Hepatocyte (in vitro differentiated cells): ENCODE results near the gene DOC2A. TPM values are rescaled to one million over a fixed set of nuclear protein-coding genes. Genes with fewer than 3 reads are reported as not detected.
A peak's percentile ranks its signal among the peaks of the same experiment; 100 is the strongest.

ENCODE experiments used
- DNase-seq: peaks from one replicate; pipeline ENCODE4 v3.0.0-alpha.2; 2016; ENCODE audit warnings: low spot score
- H2AFZ ChIP-seq: fragments of 200-600 bp; sonication (generic); 2 replicates; pipeline ENCODE4 v1.6.0; 2016; ENCODE audit warnings: antibody characterized with exemption, mild to moderate bottlenecking
- H3K27ac ChIP-seq: fragments of 200-600 bp; sonication (generic); 2 replicates; pipeline ENCODE4 v1.5.1; 2016; ENCODE audit warnings: mild to moderate bottlenecking
- H3K27me3 ChIP-seq: fragments of 200-600 bp; sonication (generic); 2 replicates; pipeline ENCODE4 v1.6.1; 2016
- H3K36me3 ChIP-seq: fragments of 200-600 bp; sonication (generic); replicated peaks from 2 replicates; pipeline ENCODE4 v1.5.1; 2016; ENCODE audit warnings: low read depth; ENCODE audit not compliant: insufficient read depth
- H3K4me1 ChIP-seq: fragments of 200-600 bp; sonication (generic); 2 replicates; pipeline ENCODE4 v1.5.1; 2016; ENCODE audit warnings: mild to moderate bottlenecking, moderate library complexity; ENCODE audit not compliant: insufficient read depth
- H3K4me2 ChIP-seq: fragments of 200-600 bp; sonication (generic); 2 replicates; pipeline ENCODE4 v1.6.0; 2016
- H3K4me3 ChIP-seq: fragments of 200-600 bp; sonication (generic); 2 replicates; pipeline ENCODE4 v1.5.1; 2016; ENCODE audit warnings: mild to moderate bottlenecking
- H3K79me2 ChIP-seq: fragments of 200-600 bp; sonication (generic); 2 replicates; pipeline ENCODE4 v1.6.0; 2017; ENCODE audit warnings: mild to moderate bottlenecking
- H3K9me2 ChIP-seq: fragments of 200-600 bp; sonication (generic); replicated peaks from 2 replicates; pipeline ENCODE4 v1.6.0; 2017; ENCODE audit warnings: mild to moderate bottlenecking; ENCODE audit not compliant: insufficient read depth
- H3K9me3 ChIP-seq: fragments of 200-600 bp; sonication (generic); 2 replicates; pipeline ENCODE4 v1.5.1; 2016; ENCODE audit warnings: low read depth, mild to moderate bottlenecking
- H4K20me1 ChIP-seq: fragments of 200-600 bp; sonication (generic); 2 replicates; pipeline ENCODE4 v1.6.0; 2016; ENCODE audit warnings: mild to moderate bottlenecking; ENCODE audit not compliant: insufficient read depth, poor library complexity, severe bottlenecking
- CTCF ChIP-seq: fragments of 200-600 bp; sonication (generic); IDR thresholded peaks from 2 replicates; pipeline ENCODE4 v1.5.1; 2016; ENCODE audit warnings: antibody characterized with exemption, mild to moderate bottlenecking; ENCODE audit not compliant: poor library complexity
- EZH2 ChIP-seq: fragments of 200-600 bp; sonication (generic); IDR thresholded peaks from 2 replicates; pipeline ENCODE4 v1.6.1; 2016; ENCODE audit warnings: antibody characterized with exemption, mild to moderate bottlenecking, borderline replicate concordance
- EZH2phosphoT487 ChIP-seq: fragments of 200-600 bp; sonication (generic); IDR thresholded peaks from one replicate; pipeline ENCODE4 v1.6.1; 2018; ENCODE audit warnings: antibody characterized with exemption, mild to moderate bottlenecking, low read depth, moderate library complexity; ENCODE audit not compliant: unreplicated experiment, severe bottlenecking
- WGBS: methylation state at CpG from one replicate; pipeline ENCODE4 v1.1.6; 2016; ENCODE audit warnings: low lambda C conversion rate; ENCODE audit errors: missing lambda C conversion rate; 5-methylcytosine and 5-hydroxymethylcytosine counted together
- polyA plus RNA-seq: library from polyadenylated mRNA; unstranded; fragments of >200 nt; fragmentation: Nextera tagmentation; extraction: Ambion mirVana; gene quantifications from 2 replicates; pipeline ENCODE4 v1.2.1, GENCODE V29; 2016
- total RNA-seq: library from RNA; depleted of rRNA; stranded (reverse); fragments of >200 nt; gene quantifications from 2 replicates; pipeline ENCODE4 v1.2.3, GENCODE V29; 2014

DOC2A gene
- total and polyA plus RNA-seq, 2 experiments from 2014 or later, result 6.9 to 13.0 TPM

DNA sequence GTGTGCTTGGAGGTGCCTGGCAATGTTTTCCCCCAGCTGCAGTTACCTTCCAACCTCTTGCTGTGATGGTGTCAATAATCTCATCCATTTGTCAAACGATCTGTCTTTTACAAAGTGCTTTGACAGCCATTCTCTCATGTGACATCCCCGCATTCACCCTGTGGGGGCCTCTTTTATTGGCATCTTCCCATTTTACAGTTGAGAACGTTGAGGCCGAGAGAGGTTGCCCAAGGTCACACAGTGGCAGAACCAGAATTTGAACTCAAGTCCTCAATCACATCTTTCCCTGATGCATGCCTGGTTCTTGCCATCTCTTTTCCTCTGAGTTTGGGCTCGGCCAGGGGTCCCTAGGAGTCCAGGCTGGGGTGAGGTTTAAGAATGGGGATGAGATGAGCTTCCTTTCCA lies 35.7 kb downstream of the DOC2A start:
- Histone ChIP-seq H3K9me3 (no peaks in the 10 kb centered on the region), H3K4me3 (peak overlapping the region; percentile 95), H3K9me2 (no peaks in the 10 kb centered on the region), H3K27ac (no peak overlapping the region), H3K36me3 (no peaks in the 10 kb centered on the region), H2AFZ (no peak overlapping the region), H4K20me1 (peaks cover 43% of the 10 kb centered on the region), H3K27me3 (no peaks in the 10 kb centered on the region), H3K4me1 (peaks cover 20% of the 10 kb centered on the region), H3K79me2 (peaks cover 41% of the 10 kb centered on the region), H3K4me2 (peak overlapping the region; percentile 99)
- no peak for DNase-seq
- 74% methylated on average over 5 of the region's 5 CpGs for WGBS
- no peak for TF ChIP-seq EZH2
- no peak for TF ChIP-seq CTCF
- no peak for TF ChIP-seq EZH2phosphoT487

GRCh38 chr16:29974291-29975133 lies 36.3 kb downstream of the DOC2A start:
- TF ChIP-seq EZH2 (no peak), CTCF (no peak)
- Histone ChIP-seq H3K9me3 (no peaks in the 10 kb centered on the region), H4K20me1 (peaks cover 43% of the 10 kb centered on the region), H3K79me2 (peaks cover 41% of the 10 kb centered on the region), H3K27ac (peak overlapping the region; percentile 76), H3K27me3 (no peaks in the 10 kb centered on the region), H3K9me2 (no peaks in the 10 kb centered on the region), H3K4me2 (peak overlapping the region; percentile 99), H3K4me3 (peak overlapping the region; percentile 95), H3K36me3 (no peaks in the 10 kb centered on the region), H3K4me1 (peaks cover 20% of the 10 kb centered on the region), H2AFZ (peak overlapping the region; percentile 70)
- 4% methylated on average over 31 of the region's 31 CpGs for WGBS
- peak; percentile 27 for DNase-seq

GRCh38 chr16:29973384-29974246 lies 37.2 kb downstream of the DOC2A start, which contains the start of gene TAOK2:
Gene TAOK2, plus strand, starts transcription at chr16:29973868. Its CDS starts 3,905 bp downstream, at chr16:29977773.
- Histone ChIP-seq H3K79me2 (peaks cover 41% of the 10 kb centered on the region), H4K20me1 (peaks cover 43% of the 10 kb centered on the region), H3K4me3 (peak within 1 kb of the TSS; percentile 95), H3K4me2 (peak within 1 kb of the TSS; percentile 99), H3K9me2 (no peaks in the 10 kb centered on the region), H3K9me3 (no peaks in the 10 kb centered on the region), H3K36me3 (no peaks in the 10 kb centered on the region), H2AFZ (peak within 1 kb of the TSS; percentile 70), H3K27me3 (no peaks in the 10 kb centered on the region), H3K4me1 (peaks cover 20% of the 10 kb centered on the region), H3K27ac (peak within 1 kb of the TSS; percentile 76)
- DNase-seq, result peak; percentile 100
- WGBS, result 4% methylated on average over 50 of the region's 75 CpGs
- no peak for TF ChIP-seq EZH2
- no peak for TF ChIP-seq EZH2phosphoT487
- no peak for TF ChIP-seq CTCF
